HCT116 (cell line): ENCODE measurements around the gene SLF1. TPM values are rescaled to one million over a fixed set of nuclear protein-coding genes. Genes with fewer than 3 reads are reported as not detected.

Experiments
- ATAC-seq: fragments of 200-7000 bp; cut with Tn5 transposase; 2 replicates; pipeline ENCODE4 v1.9.1; 2020; ENCODE audit warnings: mild to moderate bottlenecking, moderate library complexity
- BruUV-seq: library from RNA; stranded (reverse); fragments of 400-500 nt; replicated peaks from 2 replicates; lab custom pipeline; 2021; lab: Mats Ljungman, UMichigan
- CTCF ChIA-PET: fragments of 300-600 bp; sonication (Branson Sonifier 250); formaldehyde crosslinking; loops from one replicate; lab custom pipeline; 2021; ENCODE audit warnings: antibody characterized with exemption; lab: Charles Lee
- POLR2A ChIA-PET: fragments of 300-600, 350-600 bp; sonication (Branson Sonifier 250); formaldehyde crosslinking; loops from one replicate; lab custom pipeline; 2021; ENCODE audit warnings: antibody characterized with exemption; lab: Charles Lee
- RAD21 ChIA-PET, 2 experiments: fragments of 300-600 bp; sonication (Branson Sonifier 250); formaldehyde crosslinking; loops; one replicate each; lab custom pipeline; 2023; ENCODE audit warnings: low total read pairs in 2 of 2; ENCODE audit not compliant: uncharacterized antibody in 2 of 2, unreplicated experiment in 2 of 2, low non-redundant PET in 1 of 2; lab: Charles Lee
- DNase-seq: peaks from one replicate; pipeline ENCODE4 v3.0.0-alpha.2; 2010; ENCODE audit warnings: low read depth, low spot score
- H2AFZ ChIP-seq: fragments of 200-600 bp; shearing (Covaris generic), sonication (generic); 2 replicates; pipeline ENCODE4 v1.6.1; 2017; ENCODE audit warnings: low read depth, mixed run types, mixed read lengths, antibody characterized with exemption, low read length; ENCODE audit not compliant: poor library complexity, severe bottlenecking
- H3K27ac ChIP-seq: 2 replicates; pipeline ENCODE4 v1.5.1; 2012; ENCODE audit warnings: low read depth, low read length
- H3K27me3 ChIP-seq: fragments of 200-600 bp; sonication (generic); 2 replicates; pipeline ENCODE4 v1.6.1; 2016; ENCODE audit warnings: mixed run types, low read length, mixed read lengths; ENCODE audit not compliant: insufficient read depth
- H3K36me3 ChIP-seq, 2 experiments: fragments of 200-500 bp in 1 of 2; fragments of 200-600 bp in 1 of 2; sonication (Bioruptor generic) in 1 of 2; sonication (generic) in 1 of 2; 2 replicates each; pipeline versions ENCODE4 v1.5.1 to v1.6.1; 2014 to 2016; ENCODE audit warnings: low read length in 2 of 2, inconsistent platforms in 1 of 2, mixed read lengths in 1 of 2, mixed run types in 1 of 2; ENCODE audit not compliant: insufficient read depth in 2 of 2, control insufficient read depth in 1 of 2
- H3K4me1 ChIP-seq, 2 experiments: fragments of 200-600 bp in 1 of 2; sonication (generic) in 1 of 2; 2 replicates each; pipeline versions ENCODE4 v1.5.1 to v1.6.1; 2012 to 2017; ENCODE audit warnings: low read length in 2 of 2, inconsistent platforms in 1 of 2, mild to moderate bottlenecking in 1 of 2, mixed read lengths in 1 of 2, mixed run types in 1 of 2, moderate library complexity in 1 of 2; ENCODE audit not compliant: insufficient read depth in 2 of 2, control insufficient read depth in 1 of 2
- H3K4me2 ChIP-seq: fragments of 200-600 bp; sonication (generic); 2 replicates; pipeline ENCODE4 v1.6.1; 2017; ENCODE audit warnings: mixed run types, low read length, mixed read lengths
- H3K4me3 ChIP-seq, 2 experiments: fragments of 200-600 bp in 1 of 2; sonication (generic) in 1 of 2; replicated peaks in 1 of 2; 2 replicates each; pipeline ENCODE4 v1.5.1; 2011 to 2016; ENCODE audit warnings: low read length in 2 of 2, control low read depth in 1 of 2, low read depth in 1 of 2, mild to moderate bottlenecking in 1 of 2, mixed read lengths in 1 of 2, mixed run types in 1 of 2
- H3K79me2 ChIP-seq: fragments of 200-600 bp; sonication (generic); 2 replicates; pipeline ENCODE4 v1.6.1; 2017; ENCODE audit warnings: mild to moderate bottlenecking, mixed run types, low read length, moderate library complexity, mixed read lengths; ENCODE audit not compliant: insufficient read depth
- H3K9ac ChIP-seq: fragments of 200-600 bp; sonication (generic); 2 replicates; pipeline ENCODE4 v1.6.1; 2016; ENCODE audit warnings: low read length, mixed read lengths
- H3K9me2 ChIP-seq: fragments of 200-600 bp; sonication (generic), shearing (Covaris generic); 2 replicates; pipeline ENCODE4 v1.6.1; 2017; ENCODE audit warnings: mixed run types, mild to moderate bottlenecking, moderate library complexity; ENCODE audit not compliant: insufficient read depth
- H3K9me3 ChIP-seq, 2 experiments: fragments of 200-500 bp in 1 of 2; fragments of 200-600 bp in 1 of 2; sonication (Bioruptor generic) in 1 of 2; sonication (generic) in 1 of 2; 2 replicates each; pipeline ENCODE4 v1.6.1; 2014 to 2017; ENCODE audit warnings: low read length in 2 of 2, mixed read lengths in 2 of 2, inconsistent platforms in 1 of 2, low read depth in 1 of 2, mild to moderate bottlenecking in 1 of 2, mixed run types in 1 of 2, moderate library complexity in 1 of 2; ENCODE audit not compliant: control insufficient read depth in 1 of 2, insufficient read depth in 1 of 2
- H4K20me1 ChIP-seq: fragments of 200-600 bp; sonication (generic), shearing (Covaris generic); 2 replicates; pipeline ENCODE4 v1.6.1; 2017; ENCODE audit warnings: mixed run types, mild to moderate bottlenecking, moderate library complexity; ENCODE audit not compliant: insufficient read depth
- CBX3 ChIP-seq: IDR thresholded peaks from 2 replicates; pipeline ENCODE4 v1.6.1; 2012; ENCODE audit warnings: low read depth
- CEBPB ChIP-seq: IDR thresholded peaks from 2 replicates; pipeline ENCODE4 v1.6.1; 2012; ENCODE audit warnings: low read depth
- EZH2 ChIP-seq: fragments of 200-600 bp; sonication (generic); IDR thresholded peaks from 2 replicates; pipeline ENCODE4 v1.6.1; 2017; ENCODE audit warnings: antibody characterized with exemption, mixed run types
- EZH2phosphoT487 ChIP-seq: fragments of 200-600 bp; IDR thresholded peaks from 2 replicates; pipeline ENCODE4 v1.6.1; 2018; ENCODE audit warnings: antibody characterized with exemption, borderline replicate concordance
- FOSL1 ChIP-seq: IDR thresholded peaks from 2 replicates; pipeline ENCODE4 v1.6.1; 2012; ENCODE audit warnings: low read depth
- JUND ChIP-seq: IDR thresholded peaks from 2 replicates; pipeline ENCODE4 v1.6.1; 2012
- POLR2AphosphoS5 ChIP-seq: IDR thresholded peaks from 2 replicates; pipeline ENCODE4 v1.6.1; 2011; ENCODE audit warnings: mild to moderate bottlenecking, low read depth, low read length, moderate library complexity
- SIN3A ChIP-seq: IDR thresholded peaks from 2 replicates; pipeline ENCODE4 v1.6.1; 2012; ENCODE audit warnings: low read depth
- SP1 ChIP-seq: IDR thresholded peaks from 2 replicates; pipeline ENCODE4 v1.6.1; 2012; ENCODE audit warnings: low read depth
- TCF7L2 ChIP-seq: IDR thresholded peaks from 2 replicates; pipeline ENCODE4 v1.7.0; 2011; ENCODE audit warnings: borderline replicate concordance, inconsistent platforms; ENCODE audit not compliant: insufficient read depth, insufficient read length; ENCODE audit errors: extremely low read depth
- intact Hi-C: fragments of 100-400 bp; cut with micrococcal nuclease; formaldehyde crosslinking; loops from 2 replicates; pipeline ENCODE4 v1.10.0; 2022
- total RNA-seq: library from RNA; stranded (reverse); gene quantifications from one replicate; pipeline ENCODE4 v1.2.1, GENCODE V29; 2021; ENCODE audit not compliant: unreplicated experiment
- TF ChIP-seq, protein P1 (sequence below): IDR thresholded peaks from 2 replicates; pipeline ENCODE4 v1.6.1; 2012
- TF ChIP-seq, protein P2 (sequence below): IDR thresholded peaks from 2 replicates; pipeline ENCODE4 v1.6.1; 2011; ENCODE audit warnings: mild to moderate bottlenecking, low read length, moderate library complexity; ENCODE audit not compliant: insufficient replicate concordance; ENCODE audit errors: extremely low read depth
- TF ChIP-seq, protein P3 (sequence below), 3 experiments: fragments of 200-600 bp in 1 of 3; sonication (generic) in 1 of 3; IDR thresholded peaks in 2 of 3; conservative IDR thresholded peaks in 1 of 3; 2 replicates each; pipeline ENCODE4 v1.5.1; 2012 to 2017; ENCODE audit warnings: low read depth in 2 of 3, low read length in 2 of 3, antibody characterized with exemption in 1 of 3, borderline replicate concordance in 1 of 3, control low read depth in 1 of 3, mild to moderate bottlenecking in 1 of 3, mixed read lengths in 1 of 3, mixed run types in 1 of 3, moderate library complexity in 1 of 3; ENCODE audit not compliant: insufficient read depth in 1 of 3

The SLF1 gene
- total RNA-seq, 1 experiment from 2014 or later = 10.4 TPM

DNA sequence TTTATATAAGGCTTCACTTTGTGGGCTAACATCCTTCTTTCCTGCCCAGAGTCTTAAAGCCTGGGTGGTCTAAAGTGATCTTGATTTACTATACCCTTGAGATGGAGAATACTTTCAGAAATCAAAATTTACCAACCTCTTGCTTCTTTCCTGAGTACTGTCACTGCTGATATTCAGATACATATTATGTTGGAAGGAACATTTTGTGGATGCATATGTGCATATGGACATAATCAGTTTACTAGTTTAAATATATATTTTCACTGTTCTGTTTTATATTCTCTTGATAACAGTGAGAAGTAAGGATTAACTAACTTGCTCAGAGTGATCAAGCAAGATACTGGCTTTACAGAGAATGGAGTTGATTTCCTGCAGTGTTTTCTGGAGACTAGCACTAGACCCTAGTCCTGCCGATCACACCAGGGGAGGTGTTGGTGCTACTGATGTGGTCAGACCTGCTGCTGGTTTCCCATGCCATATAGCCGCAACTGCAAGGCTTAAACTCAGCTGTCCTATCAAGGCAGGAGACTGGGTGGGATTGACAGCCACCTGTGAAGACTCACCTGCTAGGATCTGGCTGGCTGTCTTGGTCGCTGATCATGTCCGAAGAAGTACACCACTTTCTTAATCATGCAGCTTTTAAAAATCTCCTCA lies 57.6 kb downstream of the SLF1 start:
- no peaks in the 10 kb centered on the region for H3K27me3 ChIP-seq
- intact Hi-C loops = no loop called here
- no TSS peak for BruUV-seq
- no peak overlapping the region for H3K9ac ChIP-seq
- no peaks in the 10 kb centered on the region for H3K9me2 ChIP-seq
- no peaks in the 10 kb centered on the region for H4K20me1 ChIP-seq
- no peak overlapping the region for H2AFZ ChIP-seq
- no peak for ATAC-seq
- no peak overlapping the region for H3K4me2 ChIP-seq
- ChIA-PET CTCF (no interaction called here), RAD21 (no interaction called here), POLR2A (no interaction called here)
- H3K36me3 ChIP-seq = 0 out of 4 replicates have a peak, but pooled peaks cover 0 to 2% of the 10 kb centered on the region in 2 experiments
- H3K27ac ChIP-seq = no peak overlapping the region
- no peak overlapping the region for H3K4me3 ChIP-seq
- TF ChIP-seq POLR2AphosphoS5 (no peak), SP1 (no peak), CBX3 (no peak), JUND (no peak), CEBPB (no peak), EZH2 (no peak), FOSL1 (no peak), TCF7L2 (no peak), SIN3A (no peak), EZH2phosphoT487 (no peak)
- TF ChIP-seq, protein P1, sequence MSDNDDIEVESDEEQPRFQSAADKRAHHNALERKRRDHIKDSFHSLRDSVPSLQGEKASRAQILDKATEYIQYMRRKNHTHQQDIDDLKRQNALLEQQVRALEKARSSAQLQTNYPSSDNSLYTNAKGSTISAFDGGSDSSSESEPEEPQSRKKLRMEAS = no peak
- TF ChIP-seq, protein P2, sequence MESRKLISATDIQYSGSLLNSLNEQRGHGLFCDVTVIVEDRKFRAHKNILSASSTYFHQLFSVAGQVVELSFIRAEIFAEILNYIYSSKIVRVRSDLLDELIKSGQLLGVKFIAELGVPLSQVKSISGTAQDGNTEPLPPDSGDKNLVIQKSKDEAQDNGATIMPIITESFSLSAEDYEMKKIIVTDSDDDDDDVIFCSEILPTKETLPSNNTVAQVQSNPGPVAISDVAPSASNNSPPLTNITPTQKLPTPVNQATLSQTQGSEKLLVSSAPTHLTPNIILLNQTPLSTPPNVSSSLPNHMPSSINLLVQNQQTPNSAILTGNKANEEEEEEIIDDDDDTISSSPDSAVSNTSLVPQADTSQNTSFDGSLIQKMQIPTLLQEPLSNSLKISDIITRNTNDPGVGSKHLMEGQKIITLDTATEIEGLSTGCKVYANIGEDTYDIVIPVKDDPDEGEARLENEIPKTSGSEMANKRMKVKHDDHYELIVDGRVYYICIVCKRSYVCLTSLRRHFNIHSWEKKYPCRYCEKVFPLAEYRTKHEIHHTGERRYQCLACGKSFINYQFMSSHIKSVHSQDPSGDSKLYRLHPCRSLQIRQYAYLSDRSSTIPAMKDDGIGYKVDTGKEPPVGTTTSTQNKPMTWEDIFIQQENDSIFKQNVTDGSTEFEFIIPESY = no peak
- TF ChIP-seq, protein P3, sequence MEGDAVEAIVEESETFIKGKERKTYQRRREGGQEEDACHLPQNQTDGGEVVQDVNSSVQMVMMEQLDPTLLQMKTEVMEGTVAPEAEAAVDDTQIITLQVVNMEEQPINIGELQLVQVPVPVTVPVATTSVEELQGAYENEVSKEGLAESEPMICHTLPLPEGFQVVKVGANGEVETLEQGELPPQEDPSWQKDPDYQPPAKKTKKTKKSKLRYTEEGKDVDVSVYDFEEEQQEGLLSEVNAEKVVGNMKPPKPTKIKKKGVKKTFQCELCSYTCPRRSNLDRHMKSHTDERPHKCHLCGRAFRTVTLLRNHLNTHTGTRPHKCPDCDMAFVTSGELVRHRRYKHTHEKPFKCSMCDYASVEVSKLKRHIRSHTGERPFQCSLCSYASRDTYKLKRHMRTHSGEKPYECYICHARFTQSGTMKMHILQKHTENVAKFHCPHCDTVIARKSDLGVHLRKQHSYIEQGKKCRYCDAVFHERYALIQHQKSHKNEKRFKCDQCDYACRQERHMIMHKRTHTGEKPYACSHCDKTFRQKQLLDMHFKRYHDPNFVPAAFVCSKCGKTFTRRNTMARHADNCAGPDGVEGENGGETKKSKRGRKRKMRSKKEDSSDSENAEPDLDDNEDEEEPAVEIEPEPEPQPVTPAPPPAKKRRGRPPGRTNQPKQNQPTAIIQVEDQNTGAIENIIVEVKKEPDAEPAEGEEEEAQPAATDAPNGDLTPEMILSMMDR (IDR thresholded peaks at IDR 0.05 in 2 of 3, conservative IDR thresholded peaks at IDR 0.05 in 1 of 3; ENCODE audit: borderline replicate concordance in 1 of 3, insufficient read depth in 1 of 3, low read depth in 2 of 3, low read length in 2 of 3) = no peak
- no peak for DNase-seq
- H3K79me2 ChIP-seq = no peaks in the 10 kb centered on the region
- no peaks in the 10 kb centered on the region for H3K4me1 ChIP-seq
- H3K9me3 ChIP-seq = no peaks in the 10 kb centered on the region
